HEK293 (cell line): Measurements from ENCODE around the gene RAD54L.

Source experiments
- CTCF ChIA-PET: fragments of 350-600 bp; formaldehyde crosslinking; extraction: SDS; loops from one replicate; lab custom pipeline; 2021; ENCODE audit warnings: antibody characterized with exemption; lab: Yijun Ruan, JAX
- POLR2A ChIA-PET: fragments of 300-600 bp; formaldehyde crosslinking; extraction: SDS; loops from one replicate; lab custom pipeline; 2020; ENCODE audit warnings: antibody characterized with exemption, inconsistent platforms; lab: Yijun Ruan, JAX
- H3K27ac ChIP-seq: fragments of 200-500 bp; sonication (Bioruptor generic); 2 replicates; pipeline ENCODE4 v1.5.1; 2014; ENCODE audit warnings: low read depth, low read length, control low read depth, inconsistent platforms; ENCODE audit errors: extremely low read depth
- H3K36me3 ChIP-seq, 2 experiments: fragments of 200-500 bp in 1 of 2; sonication (Bioruptor generic) in 1 of 2; 1 replicate in 1 of 2; 2 replicates in 1 of 2; pipeline ENCODE4 v1.5.1; 2014 to 2017; ENCODE audit warnings: inconsistent platforms in 2 of 2, low read length in 2 of 2; ENCODE audit not compliant: control insufficient read depth in 2 of 2, insufficient read depth in 1 of 2
- H3K4me1 ChIP-seq: fragments of 200-500 bp; sonication (Bioruptor generic); 2 replicates; pipeline ENCODE4 v1.5.1; 2014; ENCODE audit warnings: mild to moderate bottlenecking, low read length, inconsistent platforms; ENCODE audit not compliant: control insufficient read depth, insufficient read depth
- H3K4me3 ChIP-seq: 2 replicates; pipeline ENCODE4 v1.5.1; 2011; ENCODE audit warnings: low read depth, mild to moderate bottlenecking, control low read depth, low read length, moderate library complexity
- H3K9me3 ChIP-seq: fragments of 200-500 bp; sonication (Bioruptor generic); 2 replicates; pipeline ENCODE4 v1.5.1; 2014; ENCODE audit warnings: low read depth, low read length, inconsistent platforms; ENCODE audit not compliant: control insufficient read depth, insufficient read depth
- MZF1 ChIP-seq: fragments of 450-650 bp; formaldehyde crosslinking; IDR thresholded peaks from 2 replicates; pipeline ENCODE4 v1.5.1; 2017; ENCODE audit warnings: missing biosample characterization, missing genetic modification characterization, borderline replicate concordance
- SALL2 ChIP-seq: fragments of 450-650 bp; formaldehyde crosslinking; IDR thresholded peaks from 2 replicates; pipeline ENCODE4 v1.5.0; 2017; ENCODE audit warnings: missing biosample characterization, mild to moderate bottlenecking, missing genetic modification characterization, borderline replicate concordance
- YY1 ChIP-seq: fragments of 450-650 bp; formaldehyde crosslinking; IDR thresholded peaks from 2 replicates; pipeline ENCODE4 v1.5.1; 2018; ENCODE audit warnings: missing biosample characterization, missing genetic modification characterization
- ZNF112 ChIP-seq: fragments of 450-650 bp; formaldehyde crosslinking; IDR thresholded peaks from 2 replicates; pipeline ENCODE4 v1.5.0; 2017; ENCODE audit warnings: missing biosample characterization, missing genetic modification characterization
- ZNF133 ChIP-seq: fragments of 450-650 bp; formaldehyde crosslinking; IDR thresholded peaks from 2 replicates; pipeline ENCODE4 v1.5.1; 2016; ENCODE audit warnings: missing biosample characterization, missing genetic modification characterization
- ZNF140 ChIP-seq: fragments of 450-650 bp; formaldehyde crosslinking; IDR thresholded peaks from 2 replicates; pipeline ENCODE4 v1.5.1; 2016; ENCODE audit warnings: missing biosample characterization, missing genetic modification characterization
- ZNF169 ChIP-seq: fragments of 450-650 bp; formaldehyde crosslinking; IDR thresholded peaks from 2 replicates; pipeline ENCODE4 v1.5.1; 2016; ENCODE audit warnings: missing biosample characterization, missing genetic modification characterization
- ZNF426 ChIP-seq: fragments of 450-650 bp; formaldehyde crosslinking; IDR thresholded peaks from 2 replicates; pipeline ENCODE4 v1.5.1; 2017; ENCODE audit warnings: missing biosample characterization, missing genetic modification characterization, mild to moderate bottlenecking, inconsistent platforms, moderate library complexity
- ZNF548 ChIP-seq: fragments of 450-650 bp; formaldehyde crosslinking; IDR thresholded peaks from 2 replicates; pipeline ENCODE4 v1.5.1; 2016; ENCODE audit warnings: missing biosample characterization, missing genetic modification characterization
- ZNF558 ChIP-seq: fragments of 450-650 bp; formaldehyde crosslinking; IDR thresholded peaks from 2 replicates; pipeline ENCODE4 v1.5.1; 2016; ENCODE audit warnings: missing biosample characterization, missing genetic modification characterization
- ZNF560 ChIP-seq: fragments of 450-650 bp; formaldehyde crosslinking; IDR thresholded peaks from 2 replicates; pipeline ENCODE4 v1.5.1; 2017; ENCODE audit warnings: missing biosample characterization, missing genetic modification characterization, borderline replicate concordance
- ZNF596 ChIP-seq: fragments of 450-650 bp; IDR thresholded peaks from 2 replicates; pipeline ENCODE4 v1.5.0; 2018; ENCODE audit warnings: missing biosample characterization, mild to moderate bottlenecking, missing genetic modification characterization, moderate library complexity
- TF ChIP-seq, protein P1 (sequence below): fragments of 450-650 bp; formaldehyde crosslinking; IDR thresholded peaks from 2 replicates; pipeline ENCODE4 v1.5.1; 2016; ENCODE audit warnings: missing biosample characterization, missing genetic modification characterization
- TF ChIP-seq, protein P2 (sequence below): fragments of 450-650 bp; formaldehyde crosslinking; IDR thresholded peaks from 2 replicates; pipeline ENCODE4 v1.5.1; 2016; ENCODE audit warnings: missing biosample characterization, missing genetic modification characterization
- TF ChIP-seq, protein P3 (sequence below): fragments of 450-650 bp; formaldehyde crosslinking; IDR thresholded peaks from 2 replicates; pipeline ENCODE4 v1.5.1; 2016; ENCODE audit warnings: missing biosample characterization, missing genetic modification characterization
- TF ChIP-seq, protein P4 (sequence below): fragments of 450-650 bp; formaldehyde crosslinking; IDR thresholded peaks from 2 replicates; pipeline ENCODE4 v1.5.1; 2016; ENCODE audit warnings: missing biosample characterization, missing genetic modification characterization
- TF ChIP-seq, protein P5 (sequence below): fragments of 450-650 bp; formaldehyde crosslinking; IDR thresholded peaks from 2 replicates; pipeline ENCODE4 v1.5.1; 2016; ENCODE audit warnings: missing biosample characterization, missing genetic modification characterization
- TF ChIP-seq, protein P6 (sequence below): fragments of 450-650 bp; formaldehyde crosslinking; IDR thresholded peaks from 2 replicates; pipeline ENCODE4 v1.5.1; 2017; ENCODE audit warnings: missing biosample characterization, missing genetic modification characterization
- TF ChIP-seq, protein P7 (sequence below): fragments of 450-650 bp; IDR thresholded peaks from 2 replicates; pipeline ENCODE4 v1.5.1; 2018; ENCODE audit warnings: missing biosample characterization, missing genetic modification characterization

RAD54L gene

DNA sequence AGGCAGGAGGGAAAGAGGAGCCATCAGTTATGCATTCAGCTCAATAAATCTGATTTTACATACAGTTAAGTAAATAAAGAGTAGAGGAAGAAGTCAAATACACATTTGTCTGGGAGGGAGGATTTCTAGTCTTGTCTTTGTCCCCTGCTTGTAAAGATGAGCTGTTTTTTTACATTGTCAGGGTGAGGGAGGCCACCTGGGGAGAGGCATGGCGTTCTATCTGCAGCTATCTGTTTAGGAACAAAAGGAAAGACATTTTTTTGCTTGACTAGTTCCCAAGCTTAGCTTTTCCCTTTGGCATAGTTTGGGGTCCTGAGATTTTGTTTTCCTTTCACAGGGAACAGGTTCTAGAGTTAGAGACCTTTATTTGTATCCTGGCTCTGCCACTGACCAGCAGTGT is 14.9 kb downstream of the RAD54L start (continued):
- TF ChIP-seq, protein P1, sequence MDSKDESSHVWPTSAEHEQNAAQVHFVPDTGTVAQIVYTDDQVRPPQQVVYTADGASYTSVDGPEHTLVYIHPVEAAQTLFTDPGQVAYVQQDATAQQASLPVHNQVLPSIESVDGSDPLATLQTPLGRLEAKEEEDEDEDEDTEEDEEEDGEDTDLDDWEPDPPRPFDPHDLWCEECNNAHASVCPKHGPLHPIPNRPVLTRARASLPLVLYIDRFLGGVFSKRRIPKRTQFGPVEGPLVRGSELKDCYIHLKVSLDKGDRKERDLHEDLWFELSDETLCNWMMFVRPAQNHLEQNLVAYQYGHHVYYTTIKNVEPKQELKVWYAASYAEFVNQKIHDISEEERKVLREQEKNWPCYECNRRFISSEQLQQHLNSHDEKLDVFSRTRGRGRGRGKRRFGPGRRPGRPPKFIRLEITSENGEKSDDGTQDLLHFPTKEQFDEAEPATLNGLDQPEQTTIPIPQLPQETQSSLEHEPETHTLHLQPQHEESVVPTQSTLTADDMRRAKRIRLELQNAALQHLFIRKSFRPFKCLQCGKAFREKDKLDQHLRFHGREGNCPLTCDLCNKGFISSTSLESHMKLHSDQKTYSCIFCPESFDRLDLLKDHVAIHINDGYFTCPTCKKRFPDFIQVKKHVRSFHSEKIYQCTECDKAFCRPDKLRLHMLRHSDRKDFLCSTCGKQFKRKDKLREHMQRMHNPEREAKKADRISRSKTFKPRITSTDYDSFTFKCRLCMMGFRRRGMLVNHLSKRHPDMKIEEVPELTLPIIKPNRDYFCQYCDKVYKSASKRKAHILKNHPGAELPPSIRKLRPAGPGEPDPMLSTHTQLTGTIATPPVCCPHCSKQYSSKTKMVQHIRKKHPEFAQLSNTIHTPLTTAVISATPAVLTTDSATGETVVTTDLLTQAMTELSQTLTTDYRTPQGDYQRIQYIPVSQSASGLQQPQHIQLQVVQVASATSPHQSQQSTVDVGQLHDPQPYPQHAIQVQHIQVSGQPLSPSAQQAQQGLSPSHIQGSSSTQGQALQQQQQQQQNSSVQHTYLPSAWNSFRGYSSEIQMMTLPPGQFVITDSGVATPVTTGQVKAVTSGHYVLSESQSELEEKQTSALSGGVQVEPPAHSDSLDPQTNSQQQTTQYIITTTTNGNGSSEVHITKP (tag by site-specific recombination): no peak

DNA sequence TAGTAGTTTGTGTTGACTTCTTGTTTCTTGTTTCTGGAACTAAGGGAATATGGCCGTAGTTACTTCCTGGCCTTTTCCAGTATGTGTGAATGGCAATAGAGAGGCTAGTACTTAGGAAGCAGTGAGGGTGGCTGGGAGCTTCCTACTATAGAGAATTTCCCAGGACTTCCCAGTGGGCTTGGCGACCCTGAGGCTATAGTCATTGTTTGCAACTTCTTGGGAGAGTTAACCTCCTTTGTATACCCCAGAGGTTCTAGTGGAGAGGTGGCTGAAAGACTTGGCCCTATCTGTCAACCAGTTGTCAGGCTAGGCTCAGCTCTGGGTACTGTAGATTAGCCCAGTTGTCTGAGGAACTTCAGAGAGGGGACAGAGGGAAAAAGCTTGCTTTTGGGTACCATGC is 15.6 kb downstream of the RAD54L start:
- ChIA-PET CTCF (interaction anchor here (0.7 to 1.8 kb wide), 3 partner anchors 15 to 151 kb away, joined by 3 to 5 read pairs (median 3); partner anchors contain the start of gene RAD54L), POLR2A (interaction anchor here (0.9 to 2.1 kb wide), 5 partner anchors 8 to 22 kb away, joined by 3 to 6 read pairs (median 4); partner anchors contain the start of gene RAD54L)
- H3K36me3 ChIP-seq: peaks cover 72 to 100% of the 10 kb centered on the region in 2 experiments
- no peaks in the 10 kb centered on the region for H3K4me1 ChIP-seq
- TF ChIP-seq, protein P2, sequence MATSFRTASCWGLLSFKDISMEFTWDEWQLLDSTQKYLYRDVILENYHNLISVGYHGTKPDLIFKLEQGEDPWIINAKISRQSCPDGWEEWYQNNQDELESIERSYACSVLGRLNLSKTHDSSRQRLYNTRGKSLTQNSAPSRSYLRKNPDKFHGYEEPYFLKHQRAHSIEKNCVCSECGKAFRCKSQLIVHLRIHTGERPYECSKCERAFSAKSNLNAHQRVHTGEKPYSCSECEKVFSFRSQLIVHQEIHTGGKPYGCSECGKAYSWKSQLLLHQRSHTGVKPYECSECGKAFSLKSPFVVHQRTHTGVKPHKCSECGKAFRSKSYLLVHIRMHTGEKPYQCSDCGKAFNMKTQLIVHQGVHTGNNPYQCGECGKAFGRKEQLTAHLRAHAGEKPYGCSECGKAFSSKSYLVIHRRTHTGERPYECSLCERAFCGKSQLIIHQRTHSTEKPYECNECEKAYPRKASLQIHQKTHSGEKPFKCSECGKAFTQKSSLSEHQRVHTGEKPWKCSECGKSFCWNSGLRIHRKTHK (tag by site-specific recombination): no peak
- TF ChIP-seq ZNF560 (no peak), YY1 (tag by site-specific recombination) (no peak), ZNF169 (no peak), MZF1 (no peak)
- TF ChIP-seq, protein P3, sequence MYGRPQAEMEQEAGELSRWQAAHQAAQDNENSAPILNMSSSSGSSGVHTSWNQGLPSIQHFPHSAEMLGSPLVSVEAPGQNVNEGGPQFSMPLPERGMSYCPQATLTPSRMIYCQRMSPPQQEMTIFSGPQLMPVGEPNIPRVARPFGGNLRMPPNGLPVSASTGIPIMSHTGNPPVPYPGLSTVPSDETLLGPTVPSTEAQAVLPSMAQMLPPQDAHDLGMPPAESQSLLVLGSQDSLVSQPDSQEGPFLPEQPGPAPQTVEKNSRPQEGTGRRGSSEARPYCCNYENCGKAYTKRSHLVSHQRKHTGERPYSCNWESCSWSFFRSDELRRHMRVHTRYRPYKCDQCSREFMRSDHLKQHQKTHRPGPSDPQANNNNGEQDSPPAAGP (tag by site-specific recombination): no peak
- TF ChIP-seq, protein P4, sequence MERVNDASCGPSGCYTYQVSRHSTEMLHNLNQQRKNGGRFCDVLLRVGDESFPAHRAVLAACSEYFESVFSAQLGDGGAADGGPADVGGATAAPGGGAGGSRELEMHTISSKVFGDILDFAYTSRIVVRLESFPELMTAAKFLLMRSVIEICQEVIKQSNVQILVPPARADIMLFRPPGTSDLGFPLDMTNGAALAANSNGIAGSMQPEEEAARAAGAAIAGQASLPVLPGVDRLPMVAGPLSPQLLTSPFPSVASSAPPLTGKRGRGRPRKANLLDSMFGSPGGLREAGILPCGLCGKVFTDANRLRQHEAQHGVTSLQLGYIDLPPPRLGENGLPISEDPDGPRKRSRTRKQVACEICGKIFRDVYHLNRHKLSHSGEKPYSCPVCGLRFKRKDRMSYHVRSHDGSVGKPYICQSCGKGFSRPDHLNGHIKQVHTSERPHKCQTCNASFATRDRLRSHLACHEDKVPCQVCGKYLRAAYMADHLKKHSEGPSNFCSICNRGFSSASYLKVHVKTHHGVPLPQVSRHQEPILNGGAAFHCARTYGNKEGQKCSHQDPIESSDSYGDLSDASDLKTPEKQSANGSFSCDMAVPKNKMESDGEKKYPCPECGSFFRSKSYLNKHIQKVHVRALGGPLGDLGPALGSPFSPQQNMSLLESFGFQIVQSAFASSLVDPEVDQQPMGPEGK (tag by site-specific recombination): no peak
- TF ChIP-seq, protein P5, sequence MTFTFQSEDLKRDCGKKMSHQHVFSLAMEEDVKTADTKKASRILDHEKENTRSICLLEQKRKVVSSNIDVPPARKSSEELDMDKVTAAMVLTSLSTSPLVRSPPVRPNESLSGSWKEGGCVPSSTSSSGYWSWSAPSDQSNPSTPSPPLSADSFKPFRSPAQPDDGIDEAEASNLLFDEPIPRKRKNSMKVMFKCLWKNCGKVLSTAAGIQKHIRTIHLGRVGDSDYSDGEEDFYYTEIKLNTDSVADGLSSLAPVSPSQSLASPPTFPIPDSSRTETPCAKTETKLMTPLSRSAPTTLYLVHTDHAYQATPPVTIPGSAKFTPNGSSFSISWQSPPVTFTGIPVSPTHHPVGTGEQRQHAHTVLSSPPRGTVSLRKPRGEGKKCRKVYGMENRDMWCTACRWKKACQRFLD (tag by site-specific recombination): no peak
- H3K4me3 ChIP-seq: no peak overlapping the region
- H3K9me3 ChIP-seq: no peaks in the 10 kb centered on the region
- no peak overlapping the region for H3K27ac ChIP-seq

DNA sequence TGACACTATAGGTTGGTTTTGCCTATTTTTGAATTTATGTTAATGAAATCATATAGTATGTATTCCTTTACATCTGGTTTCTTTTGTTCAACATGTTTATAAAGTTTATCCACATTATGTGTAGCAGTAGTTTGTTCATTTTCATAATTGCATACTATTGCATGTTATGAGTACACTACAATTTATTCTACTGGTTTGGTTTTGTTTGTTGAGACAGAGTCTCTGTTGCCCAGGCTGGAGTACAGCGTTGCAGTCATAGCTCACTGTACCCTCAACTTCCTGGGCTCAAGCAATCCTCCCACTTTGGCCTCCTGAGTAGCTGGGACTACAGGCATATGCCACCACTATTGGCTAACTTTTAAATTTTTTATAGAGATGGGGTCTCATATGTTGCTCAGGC is 21.0 kb downstream of the RAD54L start:
- H3K9me3 ChIP-seq: no peaks in the 10 kb centered on the region
- H3K4me1 ChIP-seq: no peaks in the 10 kb centered on the region
- peaks cover 79 to 100% of the 10 kb centered on the region in 2 experiments for H3K36me3 ChIP-seq
- CTCF ChIA-PET: no interaction called here
- H3K27ac ChIP-seq: no peak overlapping the region
- POLR2A ChIA-PET: no interaction called here
- no peak overlapping the region for H3K4me3 ChIP-seq
- TF ChIP-seq ZNF133 (tag by site-specific recombination) (no peak), ZNF596 (tag by site-specific recombination) (no peak), ZNF112 (no peak), ZNF426 (no peak), ZNF558 (no peak), ZNF140 (no peak), SALL2 (tag by site-specific recombination) (no peak), ZNF548 (tag by site-specific recombination) (no peak)
- TF ChIP-seq, protein P6, sequence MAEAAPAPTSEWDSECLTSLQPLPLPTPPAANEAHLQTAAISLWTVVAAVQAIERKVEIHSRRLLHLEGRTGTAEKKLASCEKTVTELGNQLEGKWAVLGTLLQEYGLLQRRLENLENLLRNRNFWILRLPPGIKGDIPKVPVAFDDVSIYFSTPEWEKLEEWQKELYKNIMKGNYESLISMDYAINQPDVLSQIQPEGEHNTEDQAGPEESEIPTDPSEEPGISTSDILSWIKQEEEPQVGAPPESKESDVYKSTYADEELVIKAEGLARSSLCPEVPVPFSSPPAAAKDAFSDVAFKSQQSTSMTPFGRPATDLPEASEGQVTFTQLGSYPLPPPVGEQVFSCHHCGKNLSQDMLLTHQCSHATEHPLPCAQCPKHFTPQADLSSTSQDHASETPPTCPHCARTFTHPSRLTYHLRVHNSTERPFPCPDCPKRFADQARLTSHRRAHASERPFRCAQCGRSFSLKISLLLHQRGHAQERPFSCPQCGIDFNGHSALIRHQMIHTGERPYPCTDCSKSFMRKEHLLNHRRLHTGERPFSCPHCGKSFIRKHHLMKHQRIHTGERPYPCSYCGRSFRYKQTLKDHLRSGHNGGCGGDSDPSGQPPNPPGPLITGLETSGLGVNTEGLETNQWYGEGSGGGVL (tag by site-specific recombination): no peak
- TF ChIP-seq, protein P7, sequence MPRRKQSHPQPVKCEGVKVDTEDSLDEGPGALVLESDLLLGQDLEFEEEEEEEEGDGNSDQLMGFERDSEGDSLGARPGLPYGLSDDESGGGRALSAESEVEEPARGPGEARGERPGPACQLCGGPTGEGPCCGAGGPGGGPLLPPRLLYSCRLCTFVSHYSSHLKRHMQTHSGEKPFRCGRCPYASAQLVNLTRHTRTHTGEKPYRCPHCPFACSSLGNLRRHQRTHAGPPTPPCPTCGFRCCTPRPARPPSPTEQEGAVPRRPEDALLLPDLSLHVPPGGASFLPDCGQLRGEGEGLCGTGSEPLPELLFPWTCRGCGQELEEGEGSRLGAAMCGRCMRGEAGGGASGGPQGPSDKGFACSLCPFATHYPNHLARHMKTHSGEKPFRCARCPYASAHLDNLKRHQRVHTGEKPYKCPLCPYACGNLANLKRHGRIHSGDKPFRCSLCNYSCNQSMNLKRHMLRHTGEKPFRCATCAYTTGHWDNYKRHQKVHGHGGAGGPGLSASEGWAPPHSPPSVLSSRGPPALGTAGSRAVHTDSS (tag by site-specific recombination): no peak
